Liver (tissue), 9 donors: ENCODE measurements around the gene MSL2. TPM values are rescaled to one million over a fixed set of nuclear protein-coding genes. Genes with fewer than 3 reads are reported as not detected.
A peak's percentile ranks its signal among the peaks of the same experiment; 100 is the strongest.
"Not testable (repeated sequence)": the region's sequence is repeated elsewhere in the genome, so short reads cannot be mapped to it uniquely, and the experiment has no call there.

Source experiments
- DNase-seq: peaks from one replicate; pipeline ENCODE4 v3.0.0-alpha.2; 2017; ENCODE audit warnings: low spot score
- H3K27ac ChIP-seq, 2 donors: one replicate each; pipeline ENCODE4 v1.7.0; 2013; ENCODE audit warnings: inconsistent platforms in 2 of 2, low read length in 2 of 2, control low read depth in 1 of 2, low read depth in 1 of 2, mild to moderate bottlenecking in 1 of 2
- H3K27me3 ChIP-seq, 4 donors: one replicate each; pipeline versions ENCODE4 v1.6.1 to v1.7.0; 2013; ENCODE audit warnings: low read length in 3 of 4, inconsistent platforms in 1 of 4, mild to moderate bottlenecking in 1 of 4, moderate library complexity in 1 of 4; ENCODE audit not compliant: control insufficient read depth in 4 of 4, insufficient read depth in 4 of 4
- H3K36me3 ChIP-seq, 4 donors: one replicate each; pipeline versions ENCODE4 v1.6.1 to v1.7.0; 2013; ENCODE audit warnings: low read length in 3 of 4, mild to moderate bottlenecking in 3 of 4, low read depth in 1 of 4, moderate library complexity in 1 of 4; ENCODE audit not compliant: control insufficient read depth in 4 of 4, insufficient read depth in 3 of 4
- H3K4me1 ChIP-seq, 4 donors: one replicate each; pipeline versions ENCODE4 v1.6.1 to v1.7.0; 2013; ENCODE audit warnings: low read length in 3 of 4, mild to moderate bottlenecking in 3 of 4, moderate library complexity in 1 of 4; ENCODE audit not compliant: control insufficient read depth in 4 of 4, insufficient read depth in 4 of 4
- H3K4me3 ChIP-seq, 3 donors: one replicate each; pipeline versions ENCODE4 v1.6.1 to v1.7.0; 2013; ENCODE audit warnings: low read length in 3 of 3, control low read depth in 1 of 3, low read depth in 1 of 3, mild to moderate bottlenecking in 1 of 3
- H3K9ac ChIP-seq, 2 donors: one replicate each; pipeline ENCODE4 v1.7.0; 2013; ENCODE audit warnings: low read length in 2 of 2, mild to moderate bottlenecking in 2 of 2, moderate library complexity in 2 of 2, control low read depth in 1 of 2, low read depth in 1 of 2
- H3K9me3 ChIP-seq, 4 donors: one replicate each; pipeline versions ENCODE4 v1.6.1 to v1.7.0; 2013; ENCODE audit warnings: low read length in 3 of 4; ENCODE audit not compliant: control insufficient read depth in 4 of 4
- FOXA2 ChIP-seq: IDR thresholded peaks from 2 replicates; pipeline ENCODE4 v1.6.1; 2016; ENCODE audit warnings: antibody characterized with exemption
- GABPA ChIP-seq, 2 donors: IDR thresholded peaks in 1 of 2; conservative IDR thresholded peaks in 1 of 2; 2 replicates each; pipeline ENCODE4 v1.6.1; 2016; ENCODE audit warnings: antibody characterized with exemption in 2 of 2, mild to moderate bottlenecking in 1 of 2, moderate library complexity in 1 of 2
- HNF4A ChIP-seq, 2 donors: conservative IDR thresholded peaks; 2 replicates each; pipeline ENCODE4 v1.6.1; 2016; ENCODE audit warnings: antibody characterized with exemption in 2 of 2, mild to moderate bottlenecking in 2 of 2
- HNF4G ChIP-seq: IDR thresholded peaks from 2 replicates; pipeline ENCODE4 v1.6.1; 2016; ENCODE audit warnings: antibody characterized with exemption
- JUND ChIP-seq, 2 donors: IDR thresholded peaks; 2 replicates each; pipeline ENCODE4 v1.6.1; 2016; ENCODE audit warnings: antibody characterized with exemption in 2 of 2
- RAD21 ChIP-seq, 2 donors: IDR thresholded peaks; 2 replicates each; pipeline ENCODE4 v1.6.1; 2016; ENCODE audit warnings: antibody characterized with exemption in 2 of 2, mild to moderate bottlenecking in 2 of 2
- RXRA ChIP-seq, 2 donors: IDR thresholded peaks; 2 replicates each; pipeline ENCODE4 v1.6.1; 2017 to 2018; ENCODE audit warnings: antibody characterized with exemption in 2 of 2, mild to moderate bottlenecking in 1 of 2
- TAF1 ChIP-seq: conservative IDR thresholded peaks from 2 replicates; pipeline ENCODE4 v1.6.1; 2016; ENCODE audit warnings: antibody characterized with exemption, mild to moderate bottlenecking
- YY1 ChIP-seq: IDR thresholded peaks from 2 replicates; pipeline ENCODE4 v1.6.1; 2016; ENCODE audit warnings: antibody characterized with exemption, mild to moderate bottlenecking
- WGBS: extraction: QIAGEN DNeasy Blood & Tissue Kit; methylation state at CpG from one replicate; pipeline ENCODE4 v1.1.7; 2013; 5-methylcytosine and 5-hydroxymethylcytosine counted together
- polyA plus RNA-seq, 2 donors: library from polyadenylated mRNA; stranded (reverse) in 1 of 2; unstranded in 1 of 2; fragments of 200-250 nt in 1 of 2; fragments of >200 nt in 1 of 2; fragmentation: Nextera tagmentation in 1 of 2; extraction: Ambion mirVana in 1 of 2; gene quantifications; one replicate each; pipeline versions ENCODE4 v1.2.1 to v1.2.3, GENCODE V29; 2013 to 2015
- total RNA-seq, 2 donors: library from RNA; depleted of rRNA; stranded (reverse); fragments of >200 nt; gene quantifications; one replicate each; pipeline ENCODE4 v1.2.3, GENCODE V29; 2014
- TF ChIP-seq, protein P1 (sequence below): IDR thresholded peaks from 2 replicates; pipeline ENCODE4 v1.6.1; 2016; ENCODE audit warnings: antibody characterized with exemption
- TF ChIP-seq, protein P2 (sequence below): IDR thresholded peaks from 2 replicates; pipeline ENCODE4 v1.6.1; 2016; ENCODE audit warnings: antibody characterized with exemption
- TF ChIP-seq, protein P3 (sequence below): fragments of 150-350 bp; IDR thresholded peaks from 2 replicates; pipeline ENCODE4 v1.5.1; 2017; ENCODE audit warnings: improper control_type of control experiment, low read depth, low read length; ENCODE audit not compliant: missing input control
- donor health status: healthy.
- donor health status: healthy.
- donor health status: healthy.
- donor health status: healthy.
- donor health status: healthy.

Gene MSL2
- total and polyA plus RNA-seq, 4 donors, result 2.7 to 18.7 (median 9.1) TPM

DNA sequence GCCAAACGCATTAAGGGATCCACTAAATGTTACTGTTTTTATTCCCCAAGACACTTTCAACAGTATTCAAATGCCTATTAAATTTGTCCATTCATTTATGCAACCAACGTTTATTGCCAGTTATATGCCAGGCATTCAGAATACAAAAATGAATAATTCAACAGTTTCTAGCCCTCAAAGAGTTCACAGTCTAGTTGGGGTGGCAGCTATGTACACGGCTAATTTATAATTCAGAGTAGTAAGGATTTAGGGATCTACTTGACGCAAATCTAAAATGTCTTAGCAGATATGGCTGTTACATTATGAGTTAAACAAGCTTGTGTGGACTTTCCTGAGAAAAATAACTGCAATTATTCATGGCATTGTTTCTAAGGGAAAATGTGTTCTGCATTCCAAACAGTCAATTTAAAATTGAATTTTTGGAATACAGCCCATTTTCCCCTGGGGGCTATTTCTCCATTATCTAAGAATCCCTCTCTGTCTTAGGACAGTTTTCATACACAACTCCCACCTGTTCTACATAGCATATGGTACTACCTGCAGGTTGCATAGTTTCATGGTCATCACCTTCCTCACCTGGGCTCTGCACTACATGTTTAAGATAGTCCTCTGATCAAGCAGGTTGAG lies 11.5 kb upstream of the MSL2 start:
- H3K36me3 ChIP-seq, result no peaks in the 10 kb centered on the region
- WGBS, result 87% methylated on average over 4 of the region's 4 CpGs
- TF ChIP-seq GABPA (IDR thresholded peaks at IDR 0.05 in 1 of 2, conservative IDR thresholded peaks at IDR 0.05 in 1 of 2) (no peak), HNF4G (no peak), JUND (IDR thresholded peaks at IDR 0.05) (no peak), RAD21 (IDR thresholded peaks at IDR 0.05) (no peak), YY1 (no peak), RXRA (IDR thresholded peaks at IDR 0.05) (no peak)
- TF ChIP-seq, protein P1, sequence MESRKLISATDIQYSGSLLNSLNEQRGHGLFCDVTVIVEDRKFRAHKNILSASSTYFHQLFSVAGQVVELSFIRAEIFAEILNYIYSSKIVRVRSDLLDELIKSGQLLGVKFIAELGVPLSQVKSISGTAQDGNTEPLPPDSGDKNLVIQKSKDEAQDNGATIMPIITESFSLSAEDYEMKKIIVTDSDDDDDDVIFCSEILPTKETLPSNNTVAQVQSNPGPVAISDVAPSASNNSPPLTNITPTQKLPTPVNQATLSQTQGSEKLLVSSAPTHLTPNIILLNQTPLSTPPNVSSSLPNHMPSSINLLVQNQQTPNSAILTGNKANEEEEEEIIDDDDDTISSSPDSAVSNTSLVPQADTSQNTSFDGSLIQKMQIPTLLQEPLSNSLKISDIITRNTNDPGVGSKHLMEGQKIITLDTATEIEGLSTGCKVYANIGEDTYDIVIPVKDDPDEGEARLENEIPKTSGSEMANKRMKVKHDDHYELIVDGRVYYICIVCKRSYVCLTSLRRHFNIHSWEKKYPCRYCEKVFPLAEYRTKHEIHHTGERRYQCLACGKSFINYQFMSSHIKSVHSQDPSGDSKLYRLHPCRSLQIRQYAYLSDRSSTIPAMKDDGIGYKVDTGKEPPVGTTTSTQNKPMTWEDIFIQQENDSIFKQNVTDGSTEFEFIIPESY, result no peak
- TF ChIP-seq, protein P2, sequence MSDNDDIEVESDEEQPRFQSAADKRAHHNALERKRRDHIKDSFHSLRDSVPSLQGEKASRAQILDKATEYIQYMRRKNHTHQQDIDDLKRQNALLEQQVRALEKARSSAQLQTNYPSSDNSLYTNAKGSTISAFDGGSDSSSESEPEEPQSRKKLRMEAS, result no peak
- no peak for DNase-seq
- no peak overlapping the region for H3K27ac ChIP-seq
- no peak overlapping the region for H3K4me3 ChIP-seq
- H3K4me1 ChIP-seq, result peaks cover 0 to 1% (median 0%) of the 10 kb centered on the region in 4 donors
- H3K9me3 ChIP-seq, result no peaks in the 10 kb centered on the region
- no peak overlapping the region for H3K9ac ChIP-seq
- no peaks in the 10 kb centered on the region for H3K27me3 ChIP-seq

DNA sequence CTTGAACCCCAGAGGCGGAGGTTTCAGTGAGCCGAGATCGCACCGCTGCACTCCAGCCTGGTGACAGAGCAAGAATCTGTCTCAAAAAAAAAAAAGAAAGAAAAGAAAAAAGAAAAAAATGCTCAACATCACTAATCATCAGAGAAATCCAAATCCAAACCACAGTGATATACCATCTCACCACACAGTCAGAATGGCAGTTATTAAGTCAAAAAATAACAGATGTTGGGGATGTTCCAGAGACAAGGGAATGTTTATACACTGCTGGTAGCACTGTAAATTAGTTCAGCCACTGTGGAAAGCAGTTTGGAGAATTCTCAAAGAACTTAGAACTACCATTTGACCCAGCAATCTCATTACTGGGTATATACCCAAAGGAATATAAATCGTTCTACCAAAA lies 3.1 kb upstream of the MSL2 start:
- H3K9me3 ChIP-seq, H3K27ac ChIP-seq, DNase-seq, H3K36me3 ChIP-seq, H3K27me3 ChIP-seq, H3K9ac ChIP-seq, H3K4me3 ChIP-seq: not testable (repeated sequence)
- WGBS, result 95% methylated on average over 5 of the region's 5 CpGs
- H3K4me1 ChIP-seq, result peaks cover 4 to 11% (median 8%) of the 10 kb centered on the region in 4 donors

DNA sequence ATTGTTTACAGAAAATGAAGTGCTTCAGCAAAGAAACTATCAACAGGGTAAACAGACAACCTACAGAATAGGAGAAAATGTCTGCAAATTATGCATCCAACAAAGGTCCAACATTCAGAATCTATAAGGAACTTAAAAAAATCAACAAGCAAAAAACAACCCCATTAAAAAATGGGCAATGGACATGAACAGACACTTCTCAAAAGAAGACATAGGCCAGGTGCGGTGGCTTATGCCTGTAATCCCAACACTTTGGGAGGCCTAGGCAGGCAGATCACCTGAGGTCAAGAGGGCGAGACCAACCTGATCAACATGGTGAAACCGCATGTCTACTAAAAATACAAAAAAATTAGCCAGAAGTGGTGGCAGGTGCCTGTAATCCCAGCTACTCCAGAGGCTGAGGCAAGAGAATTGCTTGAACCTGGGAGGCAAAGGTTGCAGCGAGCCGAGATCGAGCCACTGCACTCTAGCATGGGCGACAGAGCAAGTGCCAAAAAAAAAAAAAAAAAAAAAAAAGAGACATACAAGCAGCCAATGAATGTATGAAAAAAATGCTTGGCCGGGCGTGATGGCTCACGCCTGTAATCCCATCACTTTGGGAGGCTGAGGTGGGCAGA lies 2.4 kb upstream of the MSL2 start:
- H3K4me3 ChIP-seq, H3K27me3 ChIP-seq, H3K9me3 ChIP-seq, H3K36me3 ChIP-seq, DNase-seq, H3K9ac ChIP-seq, H3K27ac ChIP-seq: not testable (repeated sequence)
- 59% methylated on average over 10 of the region's 10 CpGs for WGBS
- peaks cover 4 to 13% (median 8%) of the 10 kb centered on the region in 4 donors for H3K4me1 ChIP-seq
- TF ChIP-seq HNF4A (conservative IDR thresholded peaks at IDR 0.05), result peak; percentile 33 to 53

DNA sequence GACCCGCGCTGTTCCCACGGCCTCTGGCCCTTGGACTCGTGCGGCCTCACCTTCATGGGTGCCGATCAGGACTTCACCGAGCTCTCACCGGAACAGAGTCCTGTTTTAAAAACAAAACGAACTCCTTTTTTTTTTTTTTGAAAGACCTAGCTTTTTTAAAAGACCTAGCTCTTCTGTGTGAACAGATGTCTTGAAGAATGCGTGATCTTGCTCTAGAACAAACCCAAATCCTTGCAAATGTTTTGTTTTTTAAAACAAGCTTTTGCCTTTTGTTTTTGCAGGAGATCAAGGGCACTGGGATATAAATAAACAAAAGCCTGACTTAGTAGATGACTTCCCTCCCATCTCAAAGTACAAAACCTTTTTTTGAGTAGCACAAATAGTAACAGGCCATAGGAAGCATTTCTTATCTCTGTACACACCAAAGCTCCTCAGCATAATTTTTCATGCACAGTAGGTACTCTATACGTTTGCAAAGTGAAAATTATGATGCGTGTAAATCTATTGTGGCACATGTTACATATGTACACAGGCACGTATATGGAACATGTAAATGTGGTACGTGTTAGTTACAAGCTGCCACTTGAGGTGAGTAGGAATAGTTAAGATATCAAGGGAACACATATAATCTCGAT lies 1.1 kb upstream of the MSL2 start:
- Histone ChIP-seq H3K27ac (peak overlapping the region; percentile 100), H3K9ac (peak overlapping the region; percentile 23 to 94), H3K9me3 (no peaks in the 10 kb centered on the region), H3K36me3 (no peaks in the 10 kb centered on the region), H3K4me3 (peak overlapping the region; percentile 63 to 92 (median 86)), H3K4me1 (peaks cover 4 to 25% (median 14%) of the 10 kb centered on the region in 4 donors), H3K27me3 (no peaks in the 10 kb centered on the region)
- TF ChIP-seq RAD21 (IDR thresholded peaks at IDR 0.05), result no peak
- no peak for TF ChIP-seq TAF1
- TF ChIP-seq HNF4G, result no peak
- peak; percentile 68 to 75 for TF ChIP-seq HNF4A (conservative IDR thresholded peaks at IDR 0.05)
- TF ChIP-seq JUND (IDR thresholded peaks at IDR 0.05), result peak in 1 of 2 donors; percentile 47
- TF ChIP-seq FOXA2, result peak; percentile 18
- no peak for TF ChIP-seq YY1
- TF ChIP-seq, protein P3, sequence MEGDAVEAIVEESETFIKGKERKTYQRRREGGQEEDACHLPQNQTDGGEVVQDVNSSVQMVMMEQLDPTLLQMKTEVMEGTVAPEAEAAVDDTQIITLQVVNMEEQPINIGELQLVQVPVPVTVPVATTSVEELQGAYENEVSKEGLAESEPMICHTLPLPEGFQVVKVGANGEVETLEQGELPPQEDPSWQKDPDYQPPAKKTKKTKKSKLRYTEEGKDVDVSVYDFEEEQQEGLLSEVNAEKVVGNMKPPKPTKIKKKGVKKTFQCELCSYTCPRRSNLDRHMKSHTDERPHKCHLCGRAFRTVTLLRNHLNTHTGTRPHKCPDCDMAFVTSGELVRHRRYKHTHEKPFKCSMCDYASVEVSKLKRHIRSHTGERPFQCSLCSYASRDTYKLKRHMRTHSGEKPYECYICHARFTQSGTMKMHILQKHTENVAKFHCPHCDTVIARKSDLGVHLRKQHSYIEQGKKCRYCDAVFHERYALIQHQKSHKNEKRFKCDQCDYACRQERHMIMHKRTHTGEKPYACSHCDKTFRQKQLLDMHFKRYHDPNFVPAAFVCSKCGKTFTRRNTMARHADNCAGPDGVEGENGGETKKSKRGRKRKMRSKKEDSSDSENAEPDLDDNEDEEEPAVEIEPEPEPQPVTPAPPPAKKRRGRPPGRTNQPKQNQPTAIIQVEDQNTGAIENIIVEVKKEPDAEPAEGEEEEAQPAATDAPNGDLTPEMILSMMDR, result no peak
- 8% methylated on average over 15 of the region's 15 CpGs for WGBS
- no peak for DNase-seq
